VCaP (cell line): ENCODE data around the gene PDGFD.

Experiments used
- H3K27ac ChIP-seq: fragments of 450-650 bp; 2 replicates; pipeline ENCODE4 v1.5.1; 2017
- TF ChIP-seq, protein P1 (sequence below): fragments of 450-650 bp; conservative IDR thresholded peaks from 2 replicates; pipeline ENCODE4 v1.5.1; 2017; ENCODE audit warnings: mild to moderate bottlenecking, moderate library complexity

Gene PDGFD

DNA sequence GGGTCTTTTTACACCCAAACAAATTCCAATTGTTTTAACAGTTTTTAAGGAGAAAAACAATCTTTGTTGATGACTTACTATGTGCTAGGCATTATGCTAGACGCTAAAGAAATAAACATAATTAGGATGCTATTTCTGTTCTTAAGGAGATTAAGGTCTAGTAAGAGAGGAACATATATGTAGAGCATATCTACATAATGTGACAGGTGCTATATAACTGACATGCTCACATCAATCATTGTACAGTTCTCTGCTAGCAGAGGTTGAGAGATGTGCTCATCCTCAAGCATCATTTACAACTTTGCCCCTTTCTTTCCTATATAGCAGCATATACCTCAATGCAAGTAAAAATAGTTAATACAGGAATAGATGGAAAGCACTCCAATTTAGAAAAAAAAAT, 37.5 kb downstream of the PDGFD start:
- TF ChIP-seq, protein P1, sequence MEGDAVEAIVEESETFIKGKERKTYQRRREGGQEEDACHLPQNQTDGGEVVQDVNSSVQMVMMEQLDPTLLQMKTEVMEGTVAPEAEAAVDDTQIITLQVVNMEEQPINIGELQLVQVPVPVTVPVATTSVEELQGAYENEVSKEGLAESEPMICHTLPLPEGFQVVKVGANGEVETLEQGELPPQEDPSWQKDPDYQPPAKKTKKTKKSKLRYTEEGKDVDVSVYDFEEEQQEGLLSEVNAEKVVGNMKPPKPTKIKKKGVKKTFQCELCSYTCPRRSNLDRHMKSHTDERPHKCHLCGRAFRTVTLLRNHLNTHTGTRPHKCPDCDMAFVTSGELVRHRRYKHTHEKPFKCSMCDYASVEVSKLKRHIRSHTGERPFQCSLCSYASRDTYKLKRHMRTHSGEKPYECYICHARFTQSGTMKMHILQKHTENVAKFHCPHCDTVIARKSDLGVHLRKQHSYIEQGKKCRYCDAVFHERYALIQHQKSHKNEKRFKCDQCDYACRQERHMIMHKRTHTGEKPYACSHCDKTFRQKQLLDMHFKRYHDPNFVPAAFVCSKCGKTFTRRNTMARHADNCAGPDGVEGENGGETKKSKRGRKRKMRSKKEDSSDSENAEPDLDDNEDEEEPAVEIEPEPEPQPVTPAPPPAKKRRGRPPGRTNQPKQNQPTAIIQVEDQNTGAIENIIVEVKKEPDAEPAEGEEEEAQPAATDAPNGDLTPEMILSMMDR: no peak

DNA sequence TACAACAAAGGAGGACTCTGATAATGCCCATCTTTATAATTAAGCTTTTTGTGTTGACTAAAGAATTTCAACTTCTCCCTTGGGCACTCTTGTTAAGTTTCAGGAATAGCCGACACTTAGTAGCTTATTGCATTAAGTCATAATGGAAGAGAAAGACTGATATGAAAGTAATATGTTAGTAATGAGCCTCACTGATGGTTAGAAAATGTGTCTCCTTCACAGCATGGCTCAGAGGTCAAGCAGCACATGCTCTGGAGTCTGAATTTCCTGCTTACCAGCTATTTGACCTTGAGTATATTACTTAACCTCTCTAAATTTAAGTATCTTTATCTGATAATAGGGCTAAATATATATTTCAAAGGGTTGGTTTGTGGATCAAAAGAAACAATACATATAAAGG, 39.0 kb downstream of the PDGFD start:
- TF ChIP-seq, protein P1: no peak

More for the DNA sequence above, 37.5 kb downstream of the PDGFD start:
- H3K27ac ChIP-seq: no peak overlapping the region

DNA sequence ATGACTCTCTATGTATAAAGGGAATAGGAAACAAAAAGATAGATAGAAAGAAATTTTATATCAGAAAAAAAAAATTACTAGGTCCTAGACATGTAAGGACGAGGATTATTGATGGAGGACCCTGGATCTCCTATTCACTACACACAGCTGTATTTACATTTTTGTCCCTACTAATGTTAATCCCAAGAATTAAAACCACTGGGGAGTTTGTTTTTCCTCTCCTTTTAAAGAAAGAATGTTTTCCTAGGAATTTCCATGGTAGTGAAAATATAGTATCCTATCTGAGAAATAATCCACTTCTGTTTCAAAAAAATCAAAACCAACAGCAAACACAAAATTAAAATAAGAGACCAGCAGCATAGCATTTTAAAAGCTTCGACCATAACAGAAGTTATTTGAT, 41.1 kb downstream of the PDGFD start:
- H3K27ac ChIP-seq: no peak overlapping the region
- TF ChIP-seq, protein P1: no peak

More for the DNA sequence above, 39.0 kb downstream of the PDGFD start:
- H3K27ac ChIP-seq: no peak overlapping the region

DNA sequence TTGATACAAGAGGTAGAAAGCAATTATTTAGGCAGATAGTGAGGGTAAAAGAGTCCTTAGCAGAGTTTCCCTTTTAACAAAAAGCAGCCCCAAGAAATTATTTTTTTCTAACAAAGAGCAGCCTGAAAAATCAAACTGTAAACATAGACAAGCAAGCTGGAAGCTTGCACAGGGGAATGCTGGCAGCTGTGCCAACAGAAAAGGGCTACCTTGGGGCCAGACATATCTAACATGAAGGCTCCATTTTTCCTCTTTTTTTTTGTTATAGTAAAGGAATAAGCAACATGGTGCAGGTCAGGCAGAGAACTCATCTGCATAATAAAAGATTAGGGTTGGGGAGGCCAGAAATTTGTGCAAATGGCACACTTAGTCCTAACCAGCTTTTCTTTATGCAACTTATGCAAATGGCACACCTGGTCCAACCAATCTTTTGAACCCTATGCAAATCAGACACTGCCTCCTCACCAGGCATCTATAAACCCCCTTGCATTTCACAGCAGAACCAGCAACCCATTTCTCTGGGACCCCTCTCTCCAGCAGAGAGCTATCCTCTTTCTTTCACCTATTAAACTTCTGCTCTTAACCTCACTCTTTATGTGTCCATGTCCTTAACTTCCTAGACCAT, 41.8 kb downstream of the PDGFD start:
- TF ChIP-seq, protein P1: no peak
- no peak overlapping the region for H3K27ac ChIP-seq

DNA sequence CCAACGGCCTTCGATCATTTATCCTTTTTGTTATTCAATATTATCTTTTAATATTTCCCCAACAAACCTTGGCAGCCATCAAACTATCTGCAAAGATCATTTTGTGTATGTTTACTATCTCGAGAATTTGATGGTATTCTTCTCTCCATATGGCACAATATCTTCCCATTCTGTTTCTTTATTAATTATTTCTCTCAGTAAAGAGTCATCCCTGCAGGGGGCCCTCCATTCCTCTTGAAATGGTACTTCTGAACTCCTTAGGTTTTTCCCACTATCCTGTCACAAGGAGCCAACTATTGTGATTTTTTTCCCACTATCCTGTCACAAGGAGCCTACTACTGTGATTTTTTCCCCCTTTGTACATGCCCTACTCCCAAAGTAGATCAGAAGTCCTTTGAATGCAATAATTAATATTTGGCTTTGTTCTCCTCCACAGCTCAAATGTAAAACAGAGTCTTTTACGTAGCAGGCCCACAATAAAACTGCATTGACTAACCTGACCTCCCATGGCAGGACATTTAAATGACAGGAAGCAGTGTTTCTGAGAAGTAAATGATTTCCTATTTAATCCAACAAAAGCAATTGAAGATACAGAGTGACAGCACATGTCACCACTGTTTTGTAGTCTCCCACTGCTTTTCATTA, 43.3 kb downstream of the PDGFD start:
- H3K27ac ChIP-seq: no peak overlapping the region
- TF ChIP-seq, protein P1: no peak

DNA sequence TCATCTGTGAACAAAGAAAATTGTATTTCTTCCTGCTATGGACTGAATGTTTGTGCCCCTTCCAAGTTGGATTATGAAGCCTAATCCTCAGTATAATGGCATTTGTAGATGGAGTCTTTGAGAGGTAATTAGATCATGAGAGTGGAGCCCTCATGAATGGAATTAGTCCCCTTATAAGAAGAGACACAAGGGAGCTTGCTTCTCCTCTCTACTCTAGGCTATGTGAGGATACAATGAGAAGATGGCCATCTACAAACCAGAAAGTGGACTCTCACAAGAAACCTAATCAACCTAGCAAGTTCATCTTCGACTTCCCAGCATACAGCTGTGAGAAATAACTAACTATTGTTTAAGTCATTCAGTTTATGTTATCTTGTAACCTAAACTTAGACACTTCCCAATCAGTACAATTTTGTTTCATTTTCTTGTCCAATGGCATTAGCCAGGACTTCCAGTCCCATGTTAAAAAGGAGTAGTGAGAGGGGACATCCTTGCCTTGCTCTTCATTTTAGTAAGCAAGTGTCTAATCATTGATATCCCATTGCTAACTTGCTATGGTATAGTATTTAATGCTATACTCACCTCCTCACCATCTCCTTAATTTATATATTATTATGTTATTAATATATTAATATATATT, 45.7 kb downstream of the PDGFD start:
- no peak overlapping the region for H3K27ac ChIP-seq
- TF ChIP-seq, protein P1: no peak

DNA sequence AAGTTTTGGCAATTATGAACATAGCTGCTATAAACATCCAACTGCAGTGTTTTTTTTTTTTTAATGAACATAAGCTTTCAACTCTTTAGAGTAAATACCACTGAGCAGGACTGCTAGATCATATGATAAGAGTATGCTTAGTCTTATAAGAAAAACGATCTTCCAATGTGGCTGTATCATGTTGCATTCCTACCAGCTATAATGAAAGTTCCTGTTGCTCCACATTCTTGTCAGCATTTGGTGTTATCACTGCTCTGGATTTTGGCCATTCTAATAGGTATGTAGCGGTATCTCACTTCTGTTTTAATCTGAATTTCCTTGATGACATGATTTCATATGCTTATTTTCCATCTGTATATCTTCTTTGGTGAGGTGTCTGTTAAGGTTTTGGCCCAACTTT, 50.4 kb downstream of the PDGFD start:
- TF ChIP-seq, protein P1: no peak
- no peak overlapping the region for H3K27ac ChIP-seq
